Measurements from ENCODE around the gene HERPUD2.

The HERPUD2 gene, protein sequence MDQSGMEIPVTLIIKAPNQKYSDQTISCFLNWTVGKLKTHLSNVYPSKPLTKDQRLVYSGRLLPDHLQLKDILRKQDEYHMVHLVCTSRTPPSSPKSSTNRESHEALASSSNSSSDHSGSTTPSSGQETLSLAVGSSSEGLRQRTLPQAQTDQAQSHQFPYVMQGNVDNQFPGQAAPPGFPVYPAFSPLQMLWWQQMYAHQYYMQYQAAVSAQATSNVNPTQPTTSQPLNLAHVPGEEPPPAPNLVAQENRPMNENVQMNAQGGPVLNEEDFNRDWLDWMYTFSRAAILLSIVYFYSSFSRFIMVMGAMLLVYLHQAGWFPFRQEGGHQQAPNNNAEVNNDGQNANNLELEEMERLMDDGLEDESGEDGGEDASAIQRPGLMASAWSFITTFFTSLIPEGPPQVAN

DNA sequence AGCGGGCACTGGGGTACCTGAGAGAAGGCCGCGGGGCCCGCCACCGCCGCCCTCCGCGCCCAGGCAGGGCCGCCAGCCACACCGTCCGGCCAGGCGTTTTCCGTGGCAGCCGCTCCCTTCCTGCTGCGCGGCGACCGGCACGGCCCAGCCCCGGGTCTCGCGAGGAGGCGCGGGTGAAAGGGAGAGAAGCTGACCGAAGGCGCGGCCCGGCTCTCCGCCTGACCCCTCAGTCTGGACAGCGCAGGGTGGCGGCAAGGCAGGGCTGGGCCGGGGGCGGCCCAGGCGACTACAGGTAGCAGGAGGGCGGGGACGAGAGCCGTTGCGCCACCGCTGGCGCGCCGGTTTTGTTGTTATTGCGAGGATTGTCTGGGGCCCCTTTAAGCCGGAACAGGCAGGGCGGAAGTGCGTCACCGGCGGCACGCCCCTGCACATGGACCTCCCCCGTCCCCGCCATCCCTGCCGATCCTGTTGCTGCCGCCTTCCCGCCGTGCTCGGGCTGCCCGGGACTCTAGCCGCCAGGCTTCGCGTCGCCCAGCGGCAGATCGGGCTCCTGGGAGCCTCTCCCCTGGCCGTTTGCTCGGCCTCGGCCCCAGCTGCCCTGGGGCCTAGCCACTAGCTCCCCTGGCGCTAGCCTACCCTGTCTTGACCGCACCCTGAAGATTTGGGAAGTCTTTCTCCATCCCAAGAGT, at the start of gene HERPUD2:
HERPUD2 (minus strand) TSS at position 352 of the 689 bp plus-strand sequence. CDS start 805 bp downstream, outside the sequence.
- peak; percentile 81 to 91 (median 85) for DNase-seq (ENCODE audit: low read depth in 3 of 3)

DNA sequence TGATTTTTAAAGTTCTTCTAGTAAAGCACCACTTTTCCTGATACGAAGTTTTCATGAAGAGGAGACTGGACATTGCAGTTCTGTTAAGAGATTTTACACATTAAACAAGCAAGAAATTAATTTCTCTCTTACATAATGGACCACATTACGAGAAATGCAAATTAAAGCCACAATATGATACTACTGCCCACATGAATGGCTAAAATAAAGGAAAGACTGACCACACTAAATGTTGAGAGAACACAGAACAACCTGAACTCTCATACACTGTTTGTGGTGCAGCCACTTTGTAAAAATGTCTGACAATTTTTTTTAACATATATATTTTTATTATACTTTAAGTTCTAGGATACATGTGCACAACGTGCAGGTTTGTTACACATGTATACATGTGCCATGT, 44.0 kb upstream of the HERPUD2 start:
- DNase-seq (ENCODE audit: low read depth in 3 of 3), result no peak

DNA sequence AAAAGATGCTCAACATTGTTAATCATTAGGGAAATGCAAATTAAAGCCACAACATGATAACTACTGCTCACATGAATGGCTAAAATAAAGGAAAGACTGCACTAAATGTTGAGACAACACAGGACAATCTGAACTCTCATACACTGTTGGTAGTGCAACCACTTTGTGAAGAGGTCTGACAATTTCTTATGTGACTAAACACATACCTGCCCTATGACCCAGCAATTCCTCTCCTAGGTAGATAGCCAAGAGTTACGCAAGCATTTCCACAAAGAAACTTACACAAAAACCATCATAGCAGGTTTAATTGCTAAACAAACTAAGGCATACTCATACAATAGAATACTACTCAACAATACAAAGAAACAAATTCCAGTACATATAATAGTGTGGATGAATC, 41.8 kb upstream of the HERPUD2 start:
- DNase-seq (ENCODE audit: low read depth in 3 of 3), result no peak

GRCh38 chr7:35735396-35735795, 40.5 kb upstream of the HERPUD2 start:
- DNase-seq (ENCODE audit: low read depth in 3 of 3), result no peak

DNA sequence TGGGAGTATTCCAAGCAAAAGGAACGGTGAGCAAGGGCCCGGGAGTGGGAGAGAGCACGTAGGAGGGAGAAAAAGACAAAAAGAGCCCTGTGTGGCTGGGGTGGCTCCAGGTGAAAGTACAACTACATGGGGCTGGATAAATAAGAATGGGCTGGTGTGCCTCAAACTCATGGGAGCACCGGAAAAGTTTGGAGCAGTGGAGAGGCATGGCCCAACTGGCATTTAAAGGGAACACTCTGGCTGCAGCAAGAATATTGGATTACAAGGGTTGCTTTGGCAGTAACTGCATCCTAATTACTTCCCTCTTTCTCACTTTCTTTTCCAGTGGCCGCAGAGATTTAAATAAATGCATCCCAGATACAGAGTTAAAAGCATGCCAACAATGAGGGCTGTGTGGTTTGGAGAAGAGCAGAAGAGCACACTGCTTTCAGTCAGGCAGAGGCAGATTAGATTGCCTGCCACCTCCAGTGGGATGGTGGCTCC, 39.1 kb upstream of the HERPUD2 start:
- no peak for DNase-seq (ENCODE audit: low read depth in 3 of 3)

GRCh38 chr7:35731349-35731748, 36.4 kb upstream of the HERPUD2 start:
- no peak for DNase-seq (ENCODE audit: low read depth in 3 of 3)

DNA sequence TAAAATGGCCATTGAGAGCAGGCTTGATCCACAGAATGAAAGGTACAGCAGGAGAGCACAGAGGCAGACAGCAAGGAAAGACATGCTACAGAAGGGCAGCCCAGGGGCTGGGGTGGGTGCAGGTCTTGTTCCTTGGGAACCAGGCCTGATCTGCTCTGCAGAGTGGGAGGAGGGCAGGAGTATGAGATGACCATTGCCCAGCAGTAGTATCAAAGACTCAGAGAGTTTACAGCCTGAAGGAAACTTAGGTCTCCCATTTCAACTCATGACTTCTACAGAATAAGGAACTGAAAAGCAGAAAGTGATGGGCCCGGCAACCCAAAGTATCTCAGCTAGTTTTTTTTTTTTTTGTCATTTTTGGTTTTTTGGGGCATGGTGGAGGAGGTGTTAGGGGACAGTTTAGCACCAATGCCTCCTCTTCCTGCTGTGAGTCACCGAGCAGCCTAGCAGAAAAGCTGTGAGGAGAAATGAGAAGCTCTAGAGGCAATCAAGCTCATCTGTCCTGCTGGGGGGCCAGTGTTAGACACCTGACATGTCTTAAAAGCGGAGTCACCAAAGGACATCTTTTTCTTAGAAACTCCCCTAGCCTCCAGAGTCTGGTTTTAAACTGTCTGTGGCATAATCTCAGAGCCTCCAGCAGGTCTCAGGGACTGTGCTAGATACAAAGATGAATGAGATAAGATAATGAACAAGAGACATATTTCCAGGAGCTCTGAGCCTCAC, 34.3 kb upstream of the HERPUD2 start:
- no peak for DNase-seq (ENCODE audit: low read depth in 3 of 3)

DNA sequence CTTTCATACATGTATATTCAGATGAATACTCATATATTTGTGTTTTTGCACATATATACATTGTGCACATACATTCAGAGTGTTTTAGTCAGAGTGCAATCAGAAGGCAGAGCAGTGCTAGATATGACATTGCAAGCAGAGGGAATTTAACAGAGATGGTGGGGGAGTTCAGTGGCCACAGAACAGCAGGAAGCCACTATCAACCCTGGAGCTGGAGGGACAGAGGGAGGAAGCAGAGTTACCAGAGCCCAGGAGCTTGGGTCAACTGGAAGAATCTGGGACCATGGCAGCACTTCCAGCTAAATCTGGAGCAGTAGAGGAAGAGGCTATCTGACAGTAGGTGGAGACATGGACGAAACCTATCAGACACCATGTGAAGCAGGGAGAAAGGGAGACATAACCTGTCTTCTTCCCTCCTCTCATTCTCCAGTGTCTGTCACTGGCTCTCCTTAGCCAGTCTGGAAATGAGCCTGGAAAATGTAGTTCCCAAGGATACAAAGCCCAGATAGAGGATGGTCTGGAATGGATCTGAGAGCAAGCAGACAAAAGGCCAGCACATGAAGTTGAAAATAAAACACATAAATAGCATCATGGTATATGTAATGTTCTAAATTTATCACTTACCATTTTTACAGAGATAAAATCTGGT, 33.6 kb upstream of the HERPUD2 start:
- no peak for DNase-seq (ENCODE audit: low read depth in 3 of 3)

DNA sequence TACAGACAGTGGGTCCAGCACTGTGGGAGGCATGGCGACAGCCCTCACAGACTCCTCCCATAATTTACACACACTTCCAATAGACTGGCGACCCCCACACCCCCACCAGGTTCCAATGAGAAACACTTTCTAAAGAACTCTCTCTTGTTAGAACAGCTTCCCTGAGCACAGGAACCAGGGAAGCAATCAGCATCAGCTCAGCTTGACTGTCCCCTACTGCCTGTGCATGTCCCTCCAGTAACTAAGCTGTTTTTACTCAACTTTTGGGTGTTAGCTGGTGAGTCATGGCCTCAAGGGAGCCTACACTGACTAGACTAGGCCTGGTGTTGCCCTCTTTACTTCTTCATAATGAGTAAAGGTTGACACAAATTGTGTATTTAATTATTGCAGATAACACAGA, 32.6 kb upstream of the HERPUD2 start:
- no peak for DNase-seq (ENCODE audit: low read depth in 3 of 3)

DNA sequence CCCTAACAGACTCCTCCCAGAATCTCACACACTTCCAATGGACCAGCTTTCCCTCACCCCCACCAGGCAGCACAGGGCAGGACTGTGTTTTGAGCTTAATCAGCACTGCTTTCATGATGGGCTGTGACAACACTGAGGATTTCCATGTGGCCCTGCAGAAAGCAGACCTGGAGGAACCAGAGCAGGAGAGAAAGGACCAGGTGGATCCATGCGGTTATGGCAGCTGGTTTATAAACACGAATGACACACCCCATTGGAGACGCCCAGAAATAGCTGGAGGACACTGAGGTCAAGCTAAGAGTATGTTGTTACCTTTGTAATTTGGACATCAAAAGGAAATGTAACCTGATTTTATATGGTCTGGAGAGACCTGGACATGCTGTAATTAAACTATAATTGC, 31.7 kb upstream of the HERPUD2 start:
- no peak for DNase-seq (ENCODE audit: low read depth in 3 of 3)

- DNase-seq (ENCODE audit: low read depth in 3 of 3), result peak in 1 of 3 experiments; percentile 34
Observed at GRCh38 chr7:35725280-35725680, 30.3 kb upstream of the HERPUD2 start.

DNA sequence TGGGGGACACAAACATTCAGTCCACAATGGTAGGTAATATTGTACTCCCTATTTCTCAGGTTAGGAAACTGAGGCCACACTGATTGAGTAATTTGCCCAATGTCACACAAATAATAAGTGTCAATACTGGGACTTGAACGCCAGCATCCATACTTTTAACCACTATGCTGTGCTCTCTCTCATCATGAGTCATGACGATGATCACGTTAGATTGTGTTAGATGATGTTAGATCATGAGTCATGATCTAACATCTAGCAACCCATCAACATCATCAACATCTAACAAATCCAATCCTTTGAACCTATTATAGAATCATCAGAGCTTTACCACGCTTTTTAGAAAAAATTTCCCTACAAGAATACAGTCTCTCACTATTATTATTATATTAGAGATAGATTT, 28.1 kb upstream of the HERPUD2 start:
- no peak for DNase-seq (ENCODE audit: low read depth in 3 of 3)

GRCh38 chr7:35722054-35722849, 27.3 kb upstream of the HERPUD2 start:
- DNase-seq (ENCODE audit: low read depth in 3 of 3), result no peak

DNA sequence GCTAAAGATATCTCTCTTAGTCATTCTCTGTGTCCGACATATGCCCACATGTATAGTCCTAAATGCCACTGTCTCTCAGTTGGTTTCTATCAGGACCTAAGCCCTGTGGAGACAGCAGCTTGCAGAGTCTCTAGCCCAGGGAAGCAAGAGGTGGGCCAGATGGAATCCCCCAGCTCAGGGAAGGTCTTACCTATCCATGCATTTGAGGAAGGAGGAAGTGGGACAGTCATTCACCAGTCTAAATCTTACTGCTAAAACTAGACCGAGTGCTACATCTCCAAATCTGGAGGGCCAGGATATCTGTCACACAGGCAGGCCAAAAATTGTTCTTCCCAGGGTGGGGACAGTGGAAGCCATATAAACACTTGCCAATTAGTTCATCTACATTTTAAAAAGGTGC, 26.4 kb upstream of the HERPUD2 start:
- no peak for DNase-seq (ENCODE audit: low read depth in 3 of 3)

DNA sequence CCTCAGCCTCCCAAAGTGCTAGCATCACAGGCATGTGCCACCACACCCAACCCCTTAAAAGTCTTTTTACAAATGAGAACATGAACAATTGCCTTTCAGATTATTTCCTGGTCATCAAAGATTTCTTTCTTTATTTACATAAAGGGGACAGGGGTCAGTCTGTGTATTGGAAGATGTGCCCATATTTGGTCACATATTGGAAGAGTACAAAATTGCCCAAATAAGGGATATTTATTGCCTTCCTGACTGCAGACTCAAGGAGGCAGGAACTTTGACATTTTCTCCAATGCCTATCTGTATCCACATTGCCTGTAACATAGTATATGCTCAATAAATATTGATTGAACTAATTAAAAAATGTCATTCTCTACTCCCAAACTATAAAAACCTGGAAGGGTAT, 25.9 kb upstream of the HERPUD2 start:
- no peak for DNase-seq (ENCODE audit: low read depth in 3 of 3)

DNA sequence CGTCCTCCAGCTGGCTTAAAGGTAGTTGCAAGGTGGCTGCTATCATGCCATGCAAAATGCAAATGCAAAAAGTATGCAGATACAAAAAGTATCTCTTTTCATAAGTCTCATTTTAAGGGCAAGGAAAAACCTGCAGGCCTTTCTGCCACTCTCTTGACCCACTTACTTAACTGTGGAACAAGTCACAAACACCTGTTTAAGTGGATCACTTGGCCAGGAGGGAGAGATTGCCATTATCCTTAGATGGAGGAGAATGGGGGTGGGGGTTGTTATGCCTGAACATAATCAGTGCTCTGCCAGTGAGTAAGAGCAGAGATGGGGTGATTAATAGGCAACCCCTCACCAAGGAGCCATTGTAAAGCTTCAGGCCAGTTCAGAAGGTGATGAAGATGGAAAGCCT, 25.1 kb upstream of the HERPUD2 start:
- no peak for DNase-seq (ENCODE audit: low read depth in 3 of 3)

DNA sequence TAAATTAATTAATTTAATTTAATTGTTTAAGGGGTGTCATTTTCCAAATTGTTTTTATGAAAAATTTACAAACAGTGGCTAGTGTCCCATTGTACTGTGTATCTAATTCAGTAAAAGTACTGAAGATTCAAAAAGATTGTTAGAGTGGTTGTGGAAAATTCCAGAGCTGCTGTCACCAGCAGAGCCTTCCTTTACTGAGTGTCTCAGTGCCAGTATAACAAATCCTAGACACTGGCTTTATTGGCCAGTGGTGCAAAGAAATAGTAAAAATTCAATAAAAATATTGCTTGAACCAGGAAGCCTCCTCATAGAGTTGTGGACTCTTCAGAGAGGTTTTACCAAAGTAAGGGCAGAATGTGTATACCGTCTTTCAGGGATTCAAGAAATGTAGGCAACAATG, 23.1 kb upstream of the HERPUD2 start:
- no peak for DNase-seq (ENCODE audit: low read depth in 3 of 3)

GRCh38 chr7:35717516-35717915, 22.6 kb upstream of the HERPUD2 start:
- DNase-seq (ENCODE audit: low read depth in 3 of 3), result no peak

DNA sequence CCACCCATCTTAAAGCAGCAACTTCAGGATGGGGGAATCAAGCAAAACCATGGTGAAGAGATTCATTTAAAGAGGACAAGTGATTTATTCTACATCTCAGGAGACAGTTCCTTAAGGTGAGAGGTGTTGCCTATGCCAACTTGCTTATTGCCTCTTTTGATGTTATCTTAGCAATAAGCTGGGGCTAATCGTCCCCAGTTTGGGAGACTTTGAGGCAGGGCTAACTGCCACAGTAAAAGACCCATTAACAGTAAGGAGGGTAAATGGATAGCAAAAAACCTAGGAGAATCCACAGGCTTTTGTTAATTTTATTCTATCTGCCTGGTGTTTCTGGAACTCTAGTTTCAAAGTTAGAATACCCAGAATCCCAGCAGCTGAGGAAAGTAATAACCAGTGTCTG, 22.1 kb upstream of the HERPUD2 start:
- no peak for DNase-seq (ENCODE audit: low read depth in 3 of 3)

- no peak for DNase-seq (ENCODE audit: low read depth in 3 of 3)
Observed at GRCh38 chr7:35716038-35716803, 21.3 kb upstream of the HERPUD2 start.

All from stimulated activated CD4-positive, alpha-beta T cell treated with anti-CD3 and anti-CD28 coated beads, TNF-alpha, amount 100 ng/mL, for 24 hours (primary cell).